HepG2 (cell line): ENCODE measurements around the gene GSTM1. TPM values are rescaled to one million over a fixed set of nuclear protein-coding genes. Genes with fewer than 3 reads are reported as not detected.

ENCODE experiments used
- ATAC-seq: fragments of 200-7000 bp; cut with Tn5 transposase; 3 replicates; pipeline ENCODE4 v1.9.1; 2020; ENCODE audit warnings: mild to moderate bottlenecking, moderate library complexity
- BruUV-seq: library from RNA; stranded (reverse); fragments of 400-500 nt; replicated peaks from 2 replicates; lab custom pipeline; 2021; lab: Mats Ljungman, UMichigan
- CTCF ChIA-PET: fragments of 300-600 bp; formaldehyde crosslinking; extraction: SDS; loops from one replicate; lab custom pipeline; 2021; ENCODE audit warnings: low total read pairs, inconsistent platforms, low intra/inter-chr PET ratio; lab: Yijun Ruan, JAX
- POLR2A ChIA-PET: fragments of 350-600 bp; sonication (Branson Sonifier 250); formaldehyde crosslinking; loops from one replicate; lab custom pipeline; 2020; ENCODE audit warnings: antibody characterized with exemption, inconsistent platforms; lab: Yijun Ruan, JAX
- DNase-seq: peaks from one replicate; pipeline ENCODE4 v3.0.0-alpha.2; 2015; ENCODE audit warnings: low spot score
- FAIRE-seq: peaks from 3 replicates; lab custom pipeline; 2011; peaks lifted over from hg19 to GRCh38; lab: Jason Lieb, UNC
- H2AFZ ChIP-seq: one replicate; pipeline ENCODE4 v1.6.1; 2011; ENCODE audit warnings: low read length, inconsistent platforms
- H3K27ac ChIP-seq: fragments of 300-600 bp; 3 replicates; pipeline ENCODE4 v1.8.0; 2011; ENCODE audit warnings: mixed run types, mild to moderate bottlenecking, mixed read lengths, low read length, inconsistent platforms; ENCODE audit not compliant: insufficient read depth; ENCODE audit errors: extremely low read length
- H3K27me3 ChIP-seq, 2 experiments: fragments of 200-600 bp in 1 of 2; 2 replicates in 1 of 2; 3 replicates in 1 of 2; pipeline versions ENCODE4 v1.6.0 to v1.8.0; 2011; ENCODE audit warnings: low read length in 2 of 2, mild to moderate bottlenecking in 2 of 2, moderate library complexity in 2 of 2, inconsistent platforms in 1 of 2; ENCODE audit not compliant: insufficient read depth in 2 of 2, control insufficient read depth in 1 of 2
- H3K36me3 ChIP-seq, 2 experiments: fragments of 200-600 bp in 1 of 2; replicated peaks in 1 of 2; 2 replicates in 1 of 2; 3 replicates in 1 of 2; pipeline versions ENCODE4 v1.5.1 to v1.8.0; 2011; ENCODE audit warnings: low read length in 2 of 2, inconsistent platforms in 1 of 2; ENCODE audit not compliant: insufficient read depth in 2 of 2, control insufficient read depth in 1 of 2
- H3K4me1 ChIP-seq: 2 replicates; pipeline ENCODE4 v1.5.1; 2012; ENCODE audit warnings: low read length, inconsistent platforms; ENCODE audit not compliant: insufficient read depth
- H3K4me2 ChIP-seq: 2 replicates; pipeline ENCODE4 v1.6.0; 2011; ENCODE audit warnings: low read depth, low read length, inconsistent platforms
- H3K4me3 ChIP-seq, 3 experiments: fragments of 200-600 bp in 1 of 3; sonication (generic), shearing (Covaris generic) in 1 of 3; replicated peaks in 1 of 3; 2 replicates each; pipeline ENCODE4 v1.5.1; 2011 to 2016; ENCODE audit warnings: low read length in 3 of 3, inconsistent platforms in 2 of 3, low read depth in 2 of 3, mild to moderate bottlenecking in 2 of 3, control low read depth in 1 of 3, mixed read lengths in 1 of 3; ENCODE audit not compliant: insufficient read depth in 1 of 3
- H3K79me2 ChIP-seq: one replicate; pipeline ENCODE4 v1.6.1; 2011; ENCODE audit warnings: low read length, inconsistent platforms; ENCODE audit not compliant: insufficient read depth
- H3K9ac ChIP-seq: 2 replicates; pipeline ENCODE4 v1.6.0; 2011; ENCODE audit warnings: mild to moderate bottlenecking, low read depth, low read length, inconsistent platforms; ENCODE audit not compliant: insufficient read depth
- H3K9me3 ChIP-seq: 2 replicates; pipeline ENCODE4 v1.5.1; 2012; ENCODE audit warnings: mild to moderate bottlenecking, low read length
- H4K20me1 ChIP-seq: 2 replicates; pipeline ENCODE4 v1.6.0; 2011; ENCODE audit warnings: inconsistent platforms, mild to moderate bottlenecking, low read length, moderate library complexity; ENCODE audit not compliant: insufficient read depth
- ARID5B ChIP-seq: IDR thresholded peaks from 2 replicates; pipeline ENCODE4 v1.4.0; 2020; ENCODE audit warnings: mild to moderate bottlenecking, missing genetic modification reagents
- BCLAF1 ChIP-seq: fragments of 450-650 bp; IDR thresholded peaks from 2 replicates; pipeline ENCODE4 v1.6.1; 2017; ENCODE audit warnings: mild to moderate bottlenecking
- PPARG ChIP-seq: conservative IDR thresholded peaks from 2 replicates; pipeline ENCODE4 v1.6.1; 2016; ENCODE audit warnings: missing biosample characterization, missing genetic modification reagents
- RARA ChIP-seq: IDR thresholded peaks from 2 replicates; pipeline ENCODE4 v1.6.1; 2016; ENCODE audit warnings: missing genetic modification reagents, missing compliant biosample characterization
- SALL1 ChIP-seq: sonication (generic); formaldehyde crosslinking; IDR thresholded peaks from 2 replicates; pipeline ENCODE4 v1.8.0; 2022; ENCODE audit warnings: mild to moderate bottlenecking, missing genetic modification reagents
- TARDBP ChIP-seq: sonication (generic); formaldehyde crosslinking; IDR thresholded peaks from 2 replicates; pipeline ENCODE4 v1.8.0; 2022; ENCODE audit warnings: mild to moderate bottlenecking, missing genetic modification reagents
- TRIM24 ChIP-seq: sonication (generic); formaldehyde crosslinking; IDR thresholded peaks from 2 replicates; pipeline ENCODE4 v1.8.0; 2022; ENCODE audit warnings: mild to moderate bottlenecking, missing genetic modification reagents
- ZBTB20 ChIP-seq: sonication (generic); formaldehyde crosslinking; IDR thresholded peaks from 2 replicates; pipeline ENCODE4 v1.8.1; 2023; ENCODE audit warnings: missing genetic modification reagents, low read depth, mild to moderate bottlenecking, borderline replicate concordance
- ZNF136 ChIP-seq: sonication (generic); formaldehyde crosslinking; IDR thresholded peaks from 2 replicates; pipeline ENCODE4 v1.8.1; 2022; ENCODE audit warnings: low read depth, mild to moderate bottlenecking, moderate library complexity, missing genetic modification reagents
- ZNF350 ChIP-seq: sonication (generic); formaldehyde crosslinking; IDR thresholded peaks from 2 replicates; pipeline ENCODE4 v1.4.0; 2020; ENCODE audit warnings: mild to moderate bottlenecking, low read depth, missing genetic modification reagents, borderline replicate concordance
- ZNF678 ChIP-seq: sonication (generic); formaldehyde crosslinking; IDR thresholded peaks from 2 replicates; pipeline ENCODE4 v1.4.0; 2020; ENCODE audit warnings: mild to moderate bottlenecking, missing genetic modification reagents
- ZSCAN22 ChIP-seq: sonication (generic); formaldehyde crosslinking; IDR thresholded peaks from 2 replicates; pipeline ENCODE4 v1.4.0; 2020; ENCODE audit warnings: mild to moderate bottlenecking, missing genetic modification reagents
- WGBS: methylation state at CpG from one replicate; pipeline ENCODE4 v1.1.6; 2017; ENCODE audit warnings: low lambda C conversion rate; 5-methylcytosine and 5-hydroxymethylcytosine counted together
- in situ Hi-C: cut with HindIII; loops from 2 replicates; pipeline ENCODE4 v1.10.0; 2017; ENCODE audit warnings: low pct_unique_long_range_greater_than_20kb; ENCODE audit not compliant: extremely low pct_ligation_motif_present
- intact Hi-C: fragments of 100-400 bp; cut with micrococcal nuclease; formaldehyde crosslinking; loops from one replicate; pipeline ENCODE4 v1.10.0; 2022; ENCODE audit not compliant: unreplicated experiment
- polyA plus RNA-seq, 8 experiments: library from polyadenylated mRNA; depleted of rRNA in 3 of 8; stranded (reverse) in 7 of 8; unstranded in 1 of 8; fragments of >200 nt; fragmentation: Illumina TruSeq in 4 of 8; extraction: Trizol in 4 of 8; gene quantifications; 2 replicates each; pipeline versions ENCODE4 v1.2.1 to v1.2.3, GENCODE V29; 2011 to 2016; ENCODE audit warnings: low read depth in 4 of 8, missing spikeins in 1 of 8, mixed read lengths in 1 of 8; ENCODE audit not compliant: insufficient read depth in 1 of 8
- total RNA-seq, 5 experiments: library from RNA; depleted of rRNA; stranded (reverse); fragments of >200 nt; fragmentation: Illumina TruSeq; extraction: Trizol; gene quantifications; 2 replicates each; pipeline ENCODE4 v1.2.3, GENCODE V29; 2016; ENCODE audit warnings: low read depth in 1 of 5
- TF ChIP-seq, protein P1 (sequence below): sonication (generic); formaldehyde crosslinking; IDR thresholded peaks from 2 replicates; pipeline ENCODE4 v1.5.1; 2020; ENCODE audit warnings: missing genetic modification reagents, mild to moderate bottlenecking, borderline replicate concordance

Gene GSTM1
- total and polyA plus RNA-seq, 2 of the 13 experiments (the other 11 are each of a cell fraction or from before 2014, with no cell fraction given), result 0.42 TPM; not detected in 1

DNA sequence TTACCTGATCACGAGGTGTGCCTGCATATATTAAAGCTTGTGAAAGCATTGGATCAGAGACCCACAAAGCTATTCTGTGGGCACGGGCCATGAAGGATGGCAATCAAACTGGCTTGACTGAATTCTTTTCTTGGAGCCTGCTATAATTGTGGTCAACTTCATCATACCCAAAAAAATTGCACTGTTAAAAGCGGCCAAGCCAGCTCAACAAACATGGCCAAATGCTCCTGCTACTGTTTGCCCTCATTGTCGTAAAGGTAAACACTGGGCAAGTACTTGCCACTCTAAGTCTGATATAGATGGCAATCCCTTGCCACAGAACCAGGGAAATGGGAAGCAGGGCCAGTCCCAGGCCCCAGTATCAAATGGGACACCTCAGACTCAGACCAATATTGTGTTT lies 17.8 kb downstream of the GSTM1 start:
- H3K27ac ChIP-seq, result no peak overlapping the region
- no peaks in the 10 kb centered on the region for H4K20me1 ChIP-seq
- no peak overlapping the region for H3K9ac ChIP-seq
- H3K4me3 ChIP-seq, result no peak overlapping the region
- WGBS, result 36% methylated on average over 3 of the region's 4 CpGs
- CTCF ChIA-PET, result no interaction called here
- BruUV-seq, result no TSS peak
- no peaks in the 10 kb centered on the region for H3K4me1 ChIP-seq
- H3K9me3 ChIP-seq, result no peaks in the 10 kb centered on the region
- no peak overlapping the region for H2AFZ ChIP-seq
- intact Hi-C loops (loop anchor here (2.0 kb wide), 1 partner anchor 63 kb away; no protein-coding TSS in a partner anchor), in situ Hi-C loops (loop anchor here (5.0 kb wide), 1 partner anchor 63 kb away; no protein-coding TSS in a partner anchor)
- POLR2A ChIA-PET, result no interaction called here
- H3K4me2 ChIP-seq, result no peak overlapping the region
- FAIRE-seq (no peak), ATAC-seq (no peak), DNase-seq (no peak)
- TF ChIP-seq ZSCAN22 (CRISPR knock-in tag) (no peak), RARA (CRISPR knock-in tag) (no peak), ZNF678 (CRISPR knock-in tag) (no peak), ZNF136 (CRISPR knock-in tag) (no peak), TRIM24 (CRISPR knock-in tag) (no peak), TARDBP (CRISPR knock-in tag) (no peak), BCLAF1 (no peak), ZBTB20 (CRISPR knock-in tag) (no peak), PPARG (CRISPR knock-in tag) (no peak), SALL1 (CRISPR knock-in tag) (no peak), ARID5B (CRISPR knock-in tag) (no peak), ZNF350 (no peak)
- TF ChIP-seq, protein P1, sequence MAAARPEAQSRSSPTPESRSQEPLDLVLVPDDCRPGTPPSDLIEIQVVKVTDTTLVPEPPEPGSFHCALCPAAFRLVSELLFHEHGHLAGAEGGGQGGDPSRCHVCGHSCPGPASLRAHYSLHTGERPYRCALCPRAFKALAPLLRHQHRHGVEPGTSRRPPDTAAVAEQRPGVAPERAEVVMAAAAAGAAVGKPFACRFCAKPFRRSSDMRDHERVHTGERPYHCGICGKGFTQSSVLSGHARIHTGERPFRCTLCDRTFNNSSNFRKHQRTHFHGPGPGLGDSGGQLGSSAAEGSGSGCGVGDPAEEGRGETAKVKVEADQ (CRISPR knock-in tag), result no peak
- H3K79me2 ChIP-seq, result no peaks in the 10 kb centered on the region
- peaks cover 2 to 13% of the 10 kb centered on the region in 2 experiments; a peak in 2 of 5 replicates for H3K27me3 ChIP-seq
- no peaks in the 10 kb centered on the region for H3K36me3 ChIP-seq
